ENCODE measurements around the gene USP5. TPM values are rescaled to one million over a fixed set of nuclear protein-coding genes. Genes with fewer than 3 reads are reported as not detected.

USP5 gene
- total and polyA plus RNA-seq, 8 donors, result 20.9 to 69.4 (median 32.4) TPM

GRCh38 chr12:6843118-6843902 is 8.6 kb upstream of the USP5 start:
- no peak for DNase-seq
- Histone ChIP-seq H3K27ac (no peak overlapping the region), H3K36me3 (peaks cover 0 to 72% (median 56%) of the 10 kb centered on the region in 4 donors), H3K9me3 (no peaks in the 10 kb centered on the region), H3K27me3 (no peaks in the 10 kb centered on the region), H3K4me1 (peaks cover 0 to 21% (median 3%) of the 10 kb centered on the region in 4 donors), H3K4me3 (no peak overlapping the region)
- no peak for TF ChIP-seq CTCF (IDR thresholded peaks at IDR 0.05)
- TF ChIP-seq POLR2A (IDR thresholded peaks at IDR 0.05), result no peak
- no peak for TF ChIP-seq EP300 (IDR thresholded peaks at IDR 0.05)
- TF ChIP-seq POLR2AphosphoS5 (IDR thresholded peaks at IDR 0.05), result no peak
- WGBS, 5 donors, result 71 to 84% (median 78%) methylated on average over 10 to 16 of the region's 16 CpGs
- intact Hi-C loops (cut with DNase I; ENCODE audit: low total_unique reads), result no loop called here

GRCh38 chr12:6845395-6845794 is 6.6 kb upstream of the USP5 start:
- 89 to 93% (median 90%) methylated on average over 15 to 17 of the region's 17 CpGs for WGBS, 5 donors
- no peaks in the 10 kb centered on the region for H3K27me3 ChIP-seq
- peaks cover 0 to 26% (median 3%) of the 10 kb centered on the region in 4 donors for H3K4me1 ChIP-seq
- no peak for DNase-seq
- H3K27ac ChIP-seq, result no peak overlapping the region
- no peak for TF ChIP-seq EP300 (IDR thresholded peaks at IDR 0.05)
- no peak for TF ChIP-seq CTCF (IDR thresholded peaks at IDR 0.05)
- TF ChIP-seq POLR2AphosphoS5 (IDR thresholded peaks at IDR 0.05), result no peak
- no peak for TF ChIP-seq POLR2A (IDR thresholded peaks at IDR 0.05)
- no peak overlapping the region for H3K4me3 ChIP-seq
- H3K36me3 ChIP-seq, result peaks cover 0 to 65% (median 50%) of the 10 kb centered on the region in 4 donors
- intact Hi-C loops (cut with DNase I; ENCODE audit: low total_unique reads), result no loop called here
- H3K9me3 ChIP-seq, result no peaks in the 10 kb centered on the region

- no peak for DNase-seq
- Histone ChIP-seq H3K9me3 (no peaks in the 10 kb centered on the region), H3K27ac (no peak overlapping the region), H3K4me3 (no peak overlapping the region), H3K27me3 (no peaks in the 10 kb centered on the region), H3K36me3 (peaks cover 0 to 65% (median 50%) of the 10 kb centered on the region in 4 donors), H3K4me1 (peaks cover 0 to 25% (median 10%) of the 10 kb centered on the region in 4 donors)
- TF ChIP-seq POLR2A (IDR thresholded peaks at IDR 0.05), result no peak
- TF ChIP-seq CTCF (IDR thresholded peaks at IDR 0.05), result no peak
- TF ChIP-seq POLR2AphosphoS5 (IDR thresholded peaks at IDR 0.05), result no peak
- TF ChIP-seq EP300 (IDR thresholded peaks at IDR 0.05), result no peak
- intact Hi-C loops (cut with DNase I; ENCODE audit: low total_unique reads), result no loop called here
- WGBS, 5 donors, result 86 to 92% (median 92%) methylated on average over 7 of the region's 7 CpGs
Measured at GRCh38 chr12:6846316-6846869, 5.6 kb upstream of the USP5 start.

- TF ChIP-seq EP300 (IDR thresholded peaks at IDR 0.05), result no peak
- TF ChIP-seq POLR2A (IDR thresholded peaks at IDR 0.05), result no peak
- no peak for TF ChIP-seq POLR2AphosphoS5 (IDR thresholded peaks at IDR 0.05)
- no peak for TF ChIP-seq CTCF (IDR thresholded peaks at IDR 0.05)
- peaks cover 0 to 65% (median 50%) of the 10 kb centered on the region in 4 donors for H3K36me3 ChIP-seq
- intact Hi-C loops (cut with DNase I; ENCODE audit: low total_unique reads), result no loop called here
- H3K27ac ChIP-seq, result no peak overlapping the region
- H3K9me3 ChIP-seq, result no peaks in the 10 kb centered on the region
- no peak overlapping the region for H3K4me3 ChIP-seq
- DNase-seq, result no peak
- H3K4me1 ChIP-seq, result peaks cover 0 to 16% (median 8%) of the 10 kb centered on the region in 4 donors
- H3K27me3 ChIP-seq, result no peaks in the 10 kb centered on the region
- 95 to 98% (median 97%) methylated on average over 2 of the region's 2 CpGs for WGBS, 5 donors
Measured at GRCh38 chr12:6847676-6848075, 4.3 kb upstream of the USP5 start.

All from stomach (tissue), 9 donors.